Lower lobe of right lung (tissue), 2 donors: ENCODE data around the gene PA2G4. TPM values are rescaled to one million over a fixed set of nuclear protein-coding genes. Genes with fewer than 3 reads are reported as not detected.
"Not testable (repeated sequence)": the region's sequence is repeated elsewhere in the genome, so short reads cannot be mapped to it uniquely, and the experiment has no call there.

Experiments
- ATAC-seq, 2 donors: fragments of 200-7000 bp; cut with Tn5 transposase; one replicate each; pipeline ENCODE4 v1.9.1; 2020 to 2022; ENCODE audit warnings: mild to moderate bottlenecking in 2 of 2, moderate library complexity in 2 of 2
- DNase-seq: peaks from one replicate; pipeline ENCODE4 v3.0.0-alpha.2; 2020
- H3K27ac ChIP-seq: fragments of 200-600 bp; one replicate; pipeline ENCODE4 v1.8.0; 2022
- H3K27me3 ChIP-seq: fragments of 200-600 bp; one replicate; pipeline ENCODE4 v1.8.0; 2022; ENCODE audit warnings: low read depth
- H3K36me3 ChIP-seq: fragments of 200-600 bp; one replicate; pipeline ENCODE4 v1.8.0; 2022; ENCODE audit warnings: mild to moderate bottlenecking
- H3K4me1 ChIP-seq: fragments of 200-600 bp; one replicate; pipeline ENCODE4 v1.8.0; 2022
- H3K4me3 ChIP-seq: fragments of 200-600 bp; one replicate; pipeline ENCODE4 v1.8.0; 2022; ENCODE audit warnings: mild to moderate bottlenecking
- H3K9me3 ChIP-seq: fragments of 200-600 bp; one replicate; pipeline ENCODE4 v1.8.0; 2022
- intact Hi-C: fragments of 100-400 bp; cut with DNase I; formaldehyde crosslinking; loops from one replicate; pipeline ENCODE4 v1.11.0; 2022
- total RNA-seq: library from RNA; stranded (reverse); fragmentation: NEBNext Ultra II Directional; extraction: Animal tissue kit (Norgen Biotek cat#: 25700); gene quantifications from one replicate; pipeline ENCODE4 v1.2.1, GENCODE V29; 2021
- TF ChIP-seq, protein P1 (sequence below): fragments of 200-600 bp; IDR thresholded peaks from one replicate; pipeline ENCODE4 v1.8.0; 2022; ENCODE audit warnings: antibody characterized with exemption, mild to moderate bottlenecking
- donor health status: DM: no; HTN: yes; CAD: no; lungs with severe emphysema.

Gene PA2G4
- total RNA-seq, 1 donor from 2014 or later: 69.4 TPM

DNA sequence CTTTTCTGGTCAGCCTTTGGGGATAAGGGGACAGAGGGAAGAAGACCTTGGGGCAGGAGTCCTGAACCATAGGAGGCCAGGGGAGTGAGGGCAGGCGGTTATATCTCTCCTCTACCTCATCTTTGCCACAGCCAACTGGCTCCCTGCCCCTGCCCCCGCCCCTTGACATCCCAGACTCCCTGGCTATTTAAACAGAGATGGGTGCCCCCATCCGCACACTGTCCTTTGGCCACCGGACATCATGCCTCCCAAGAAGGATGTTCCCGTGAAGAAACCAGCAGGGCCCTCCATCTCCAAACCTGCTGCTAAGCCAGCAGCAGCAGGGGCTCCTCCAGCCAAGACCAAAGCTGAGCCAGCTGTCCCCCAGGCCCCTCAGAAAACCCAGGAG, 49.3 kb downstream of the PA2G4 start:
- Histone ChIP-seq H3K4me3 (no peak overlapping the region), H3K36me3 (no peaks in the 10 kb centered on the region), H3K4me1 (peaks cover 30% of the 10 kb centered on the region), H3K27ac (no peak overlapping the region), H3K9me3 (no peaks in the 10 kb centered on the region), H3K27me3 (no peaks in the 10 kb centered on the region)
- ATAC-seq (no peak), DNase-seq (no peak)
- TF ChIP-seq, protein P1, sequence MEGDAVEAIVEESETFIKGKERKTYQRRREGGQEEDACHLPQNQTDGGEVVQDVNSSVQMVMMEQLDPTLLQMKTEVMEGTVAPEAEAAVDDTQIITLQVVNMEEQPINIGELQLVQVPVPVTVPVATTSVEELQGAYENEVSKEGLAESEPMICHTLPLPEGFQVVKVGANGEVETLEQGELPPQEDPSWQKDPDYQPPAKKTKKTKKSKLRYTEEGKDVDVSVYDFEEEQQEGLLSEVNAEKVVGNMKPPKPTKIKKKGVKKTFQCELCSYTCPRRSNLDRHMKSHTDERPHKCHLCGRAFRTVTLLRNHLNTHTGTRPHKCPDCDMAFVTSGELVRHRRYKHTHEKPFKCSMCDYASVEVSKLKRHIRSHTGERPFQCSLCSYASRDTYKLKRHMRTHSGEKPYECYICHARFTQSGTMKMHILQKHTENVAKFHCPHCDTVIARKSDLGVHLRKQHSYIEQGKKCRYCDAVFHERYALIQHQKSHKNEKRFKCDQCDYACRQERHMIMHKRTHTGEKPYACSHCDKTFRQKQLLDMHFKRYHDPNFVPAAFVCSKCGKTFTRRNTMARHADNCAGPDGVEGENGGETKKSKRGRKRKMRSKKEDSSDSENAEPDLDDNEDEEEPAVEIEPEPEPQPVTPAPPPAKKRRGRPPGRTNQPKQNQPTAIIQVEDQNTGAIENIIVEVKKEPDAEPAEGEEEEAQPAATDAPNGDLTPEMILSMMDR: no peak
- intact Hi-C loops: no loop called here

DNA sequence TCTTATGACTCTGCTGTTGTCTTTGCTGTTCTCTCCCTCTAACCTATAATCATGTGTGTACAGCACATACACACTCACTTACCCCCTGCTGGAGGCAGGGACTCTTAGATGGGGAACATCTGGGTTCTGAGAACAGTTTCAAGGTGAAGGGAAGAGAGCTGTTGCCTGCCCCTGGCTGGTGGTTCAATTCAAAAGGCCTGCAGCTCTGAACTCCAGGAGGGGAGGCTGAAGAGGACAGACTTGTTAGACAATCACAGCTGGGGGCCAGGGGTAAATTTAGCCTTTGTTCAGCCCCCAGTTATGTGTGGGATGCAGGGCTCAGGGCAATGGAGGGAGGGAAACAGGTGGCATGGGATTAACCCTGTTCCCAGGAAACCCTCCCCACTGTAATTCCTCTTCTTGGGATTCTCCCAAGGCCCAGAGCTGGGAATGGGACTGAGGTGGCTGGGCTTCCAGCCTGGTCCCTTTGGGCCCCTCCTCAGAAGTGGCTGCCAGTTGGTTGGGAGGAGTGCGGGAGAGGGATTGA, 50.0 kb downstream of the PA2G4 start:
- TF ChIP-seq, protein P1: no peak
- H3K4me3 ChIP-seq: no peak overlapping the region
- H3K4me1 ChIP-seq: peaks cover 30% of the 10 kb centered on the region
- ATAC-seq (no peak), DNase-seq (peak; percentile 14)
- H3K36me3 ChIP-seq: peaks cover under 1% of the 10 kb centered on the region
- intact Hi-C loops: no loop called here
- H3K27ac ChIP-seq: no peak overlapping the region
- H3K27me3 ChIP-seq: no peaks in the 10 kb centered on the region
- H3K9me3 ChIP-seq: no peaks in the 10 kb centered on the region

DNA sequence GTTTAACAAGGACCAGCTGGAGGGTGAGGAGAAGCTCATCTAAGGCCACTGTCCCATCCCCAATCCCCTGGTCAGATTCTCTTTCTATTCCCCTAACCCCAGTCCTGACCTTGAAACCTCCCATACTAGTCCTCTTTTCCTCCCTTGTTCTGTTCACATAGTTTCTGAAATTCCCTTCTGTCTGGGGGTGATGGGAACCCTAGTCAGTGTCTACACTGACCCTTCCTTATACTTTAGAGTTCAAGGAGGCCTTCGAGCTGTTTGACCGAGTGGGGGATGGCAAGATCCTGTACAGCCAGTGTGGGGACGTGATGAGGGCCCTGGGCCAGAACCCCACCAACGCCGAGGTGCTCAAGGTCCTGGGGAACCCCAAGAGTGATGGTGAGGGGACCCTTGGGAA, 50.5 kb downstream of the PA2G4 start:
- no peaks in the 10 kb centered on the region for H3K27me3 ChIP-seq
- TF ChIP-seq, protein P1: no peak
- peaks cover 35% of the 10 kb centered on the region for H3K4me1 ChIP-seq
- intact Hi-C loops: no loop called here
- ATAC-seq (no peak), DNase-seq (no peak)
- peaks cover 5% of the 10 kb centered on the region for H3K36me3 ChIP-seq
- H3K27ac ChIP-seq: no peak overlapping the region
- H3K4me3 ChIP-seq: no peak overlapping the region
- no peaks in the 10 kb centered on the region for H3K9me3 ChIP-seq

DNA sequence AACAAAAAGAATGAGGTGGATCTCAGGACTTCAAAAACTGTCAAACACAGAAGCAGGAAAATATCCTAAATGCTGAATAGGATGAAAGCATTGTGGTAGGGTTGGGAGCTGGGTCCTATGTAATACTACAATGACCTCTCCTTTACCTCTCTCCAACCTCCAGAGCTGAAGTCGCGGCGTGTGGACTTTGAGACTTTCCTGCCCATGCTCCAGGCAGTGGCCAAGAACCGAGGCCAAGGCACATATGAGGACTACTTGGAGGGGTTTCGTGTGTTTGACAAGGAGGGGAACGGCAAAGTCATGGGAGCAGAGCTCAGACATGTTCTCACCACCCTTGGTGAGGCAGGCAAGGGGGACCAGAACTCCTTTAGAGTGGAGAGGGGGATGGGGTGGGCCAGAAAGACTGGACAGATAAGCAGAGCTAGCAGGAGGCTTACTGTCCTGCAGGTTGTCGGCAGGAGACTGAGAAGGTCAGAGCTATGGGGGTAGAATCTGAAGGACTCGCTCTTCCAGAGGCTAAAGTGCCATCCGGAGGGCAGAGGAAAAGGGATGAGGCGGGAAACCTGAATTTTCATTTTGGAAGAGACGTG, 51.0 kb downstream of the PA2G4 start:
- H3K9me3 ChIP-seq: no peaks in the 10 kb centered on the region
- H3K4me3 ChIP-seq: no peak overlapping the region
- H3K27me3 ChIP-seq: no peaks in the 10 kb centered on the region
- no peak for ATAC-seq
- intact Hi-C loops: no loop called here
- H3K36me3 ChIP-seq: peaks cover 10% of the 10 kb centered on the region
- DNase-seq: no peak
- TF ChIP-seq, protein P1: no peak
- no peak overlapping the region for H3K27ac ChIP-seq
- peaks cover 40% of the 10 kb centered on the region for H3K4me1 ChIP-seq

DNA sequence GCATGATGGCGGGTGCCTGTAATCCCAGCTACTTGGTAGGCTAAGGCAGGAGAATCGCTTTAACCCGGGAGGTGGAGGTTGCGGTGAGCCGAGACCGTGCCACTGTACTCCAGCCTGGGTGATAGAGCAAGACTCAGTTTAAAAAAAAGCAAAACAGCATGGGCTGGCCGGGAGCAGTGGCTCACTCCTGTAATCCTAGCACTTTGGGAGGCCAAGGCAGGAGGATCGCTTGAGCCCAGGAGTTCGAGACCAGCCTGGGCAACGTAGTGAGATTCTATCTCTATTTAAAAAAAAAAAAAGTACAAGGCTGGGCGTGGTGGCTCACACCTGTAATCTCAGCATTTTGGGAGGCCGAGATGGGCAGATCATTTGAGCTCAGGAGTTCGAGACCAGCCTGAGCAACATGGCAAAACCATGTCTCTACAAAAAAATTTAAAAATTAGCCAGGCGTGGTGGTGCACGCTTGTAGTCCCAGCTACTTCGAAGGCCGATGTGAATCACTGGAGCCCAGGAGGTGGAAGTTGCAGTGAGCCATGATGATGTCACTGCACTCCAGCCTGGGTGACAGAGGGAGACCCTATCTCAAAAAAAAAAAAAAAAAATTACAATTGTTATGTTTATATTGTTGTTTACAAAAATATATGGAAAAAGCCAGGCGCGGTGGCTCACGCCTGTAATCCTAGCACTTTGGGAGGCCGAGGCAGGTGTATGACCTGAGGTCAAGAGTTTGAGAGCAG, 52.3 kb downstream of the PA2G4 start:
- Histone ChIP-seq H3K27ac (peak overlapping the region; percentile 96), H3K36me3 (peaks cover 23% of the 10 kb centered on the region), H3K4me1 (peaks cover 43% of the 10 kb centered on the region), H3K4me3 (peak overlapping the region; percentile 88)
- H3K9me3 ChIP-seq, H3K27me3 ChIP-seq, intact Hi-C loops, DNase-seq, ATAC-seq: not testable (repeated sequence)
